Measurements from ENCODE around the gene ALDH1B1. TPM values are rescaled to one million over a fixed set of nuclear protein-coding genes. Genes with fewer than 3 reads are reported as not detected.
"Not testable (repeated sequence)": the region's sequence is repeated elsewhere in the genome, so short reads cannot be mapped to it uniquely, and the experiment has no call there.

The ALDH1B1 gene
- total and polyA plus RNA-seq, 7 donors: 24.9 to 120 (median 46.9) TPM

- DNase-seq: no peak
- intact Hi-C loops (cut with DNase I): loop anchor here (10.0 kb wide), 4 partner anchors 491 to 991 kb away; partner anchors contain the start of genes POLR1E (in 1 of the 2) and SLC25A51 (in 1 of the 2)
- 94 to 95% (median 95%) methylated on average over 30 of the region's 30 CpGs for WGBS, 3 donors
- Histone ChIP-seq H3K4me3 (no peak overlapping the region), H3K27ac (no peak overlapping the region), H3K4me1 (peaks cover 14% of the 10 kb centered on the region), H3K27me3 (ENCODE audit: insufficient read depth in 3 of 3, low read length in 2 of 3) (no peaks in the 10 kb centered on the region), H3K36me3 (ENCODE audit: insufficient read depth in 1 of 2, low read depth in 1 of 2) (peaks cover 8 to 30% of the 10 kb centered on the region in 2 donors), H3K9me3 (no peaks in the 10 kb centered on the region)
- no peak for ATAC-seq
- TF ChIP-seq, protein P1, sequence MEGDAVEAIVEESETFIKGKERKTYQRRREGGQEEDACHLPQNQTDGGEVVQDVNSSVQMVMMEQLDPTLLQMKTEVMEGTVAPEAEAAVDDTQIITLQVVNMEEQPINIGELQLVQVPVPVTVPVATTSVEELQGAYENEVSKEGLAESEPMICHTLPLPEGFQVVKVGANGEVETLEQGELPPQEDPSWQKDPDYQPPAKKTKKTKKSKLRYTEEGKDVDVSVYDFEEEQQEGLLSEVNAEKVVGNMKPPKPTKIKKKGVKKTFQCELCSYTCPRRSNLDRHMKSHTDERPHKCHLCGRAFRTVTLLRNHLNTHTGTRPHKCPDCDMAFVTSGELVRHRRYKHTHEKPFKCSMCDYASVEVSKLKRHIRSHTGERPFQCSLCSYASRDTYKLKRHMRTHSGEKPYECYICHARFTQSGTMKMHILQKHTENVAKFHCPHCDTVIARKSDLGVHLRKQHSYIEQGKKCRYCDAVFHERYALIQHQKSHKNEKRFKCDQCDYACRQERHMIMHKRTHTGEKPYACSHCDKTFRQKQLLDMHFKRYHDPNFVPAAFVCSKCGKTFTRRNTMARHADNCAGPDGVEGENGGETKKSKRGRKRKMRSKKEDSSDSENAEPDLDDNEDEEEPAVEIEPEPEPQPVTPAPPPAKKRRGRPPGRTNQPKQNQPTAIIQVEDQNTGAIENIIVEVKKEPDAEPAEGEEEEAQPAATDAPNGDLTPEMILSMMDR (IDR thresholded peaks at IDR 0.05): no peak
These were observed 3.3 kb downstream of the ALDH1B1 start for GRCh38 chr9:38395653-38396370.

DNA sequence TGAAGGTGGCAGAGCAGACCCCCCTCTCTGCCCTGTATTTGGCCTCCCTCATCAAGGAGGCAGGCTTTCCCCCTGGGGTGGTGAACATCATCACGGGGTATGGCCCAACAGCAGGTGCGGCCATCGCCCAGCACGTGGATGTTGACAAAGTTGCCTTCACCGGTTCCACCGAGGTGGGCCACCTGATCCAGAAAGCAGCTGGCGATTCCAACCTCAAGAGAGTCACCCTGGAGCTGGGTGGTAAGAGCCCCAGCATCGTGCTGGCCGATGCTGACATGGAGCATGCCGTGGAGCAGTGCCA lies 3.8 kb downstream of the ALDH1B1 start:
- Histone ChIP-seq H3K27ac (no peak overlapping the region), H3K36me3 (ENCODE audit: insufficient read depth in 1 of 2, low read depth in 1 of 2) (peaks cover 8 to 30% of the 10 kb centered on the region in 2 donors), H3K9me3 (no peaks in the 10 kb centered on the region), H3K4me3 (no peak overlapping the region), H3K27me3 (ENCODE audit: insufficient read depth in 3 of 3, low read length in 2 of 3) (no peaks in the 10 kb centered on the region), H3K4me1 (peaks cover 14% of the 10 kb centered on the region)
- ATAC-seq (no peak), DNase-seq (no peak)
- 84 to 87% (median 86%) methylated on average over 10 of the region's 10 CpGs for WGBS, 3 donors
- TF ChIP-seq, protein P1 (IDR thresholded peaks at IDR 0.05): no peak
- intact Hi-C loops (cut with DNase I): loop anchor here (10.0 kb wide), 4 partner anchors 492 to 992 kb away; partner anchors contain the start of genes POLR1E (in 1 of the 2) and SLC25A51 (in 1 of the 2)

- H3K27me3 ChIP-seq (ENCODE audit: insufficient read depth in 3 of 3, low read length in 2 of 3); H3K4me3 ChIP-seq; ATAC-seq; H3K27ac ChIP-seq; H3K4me1 ChIP-seq; H3K9me3 ChIP-seq; DNase-seq: not testable (repeated sequence)
- peaks cover 8 to 30% of the 10 kb centered on the region in 2 donors for H3K36me3 ChIP-seq (ENCODE audit: insufficient read depth in 1 of 2, low read depth in 1 of 2)
- intact Hi-C loops (cut with DNase I): loop anchor here (10.0 kb wide), 4 partner anchors 494 to 994 kb away; partner anchors contain the start of genes POLR1E (in 1 of the 2) and SLC25A51 (in 1 of the 2)
- WGBS, 3 donors: 39 to 90% (median 86%) methylated on average over 1 of the region's 1 CpG
These were observed 6.7 kb downstream of the ALDH1B1 start for GRCh38 chr9:38399191-38399590.

DNA sequence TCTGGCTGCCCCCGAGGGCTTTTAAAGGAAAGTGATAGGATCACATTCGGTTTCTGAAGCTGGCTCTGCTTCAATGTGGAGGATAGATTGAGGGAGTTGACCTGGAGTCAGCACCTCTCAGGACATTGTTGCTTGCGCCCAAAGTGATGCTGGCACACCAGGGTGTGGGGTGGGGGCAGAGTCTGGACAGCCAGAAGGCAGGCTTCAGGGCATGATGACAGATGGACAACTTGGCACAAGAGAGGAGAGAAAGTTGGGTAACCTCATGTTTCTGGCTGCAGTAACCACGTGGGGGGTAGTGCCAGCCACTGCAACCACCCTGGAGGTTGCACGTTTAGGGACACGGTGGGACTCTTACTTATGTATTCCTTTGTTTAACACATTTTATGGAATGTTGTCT lies 9.5 kb downstream of the ALDH1B1 start:
- H3K4me1 ChIP-seq: no peaks in the 10 kb centered on the region
- H3K27ac ChIP-seq: no peak overlapping the region
- TF ChIP-seq, protein P1 (IDR thresholded peaks at IDR 0.05): no peak
- peaks cover 0 to 16% of the 10 kb centered on the region in 2 donors for H3K36me3 ChIP-seq (ENCODE audit: insufficient read depth in 1 of 2, low read depth in 1 of 2)
- intact Hi-C loops (cut with DNase I): no loop called here
- DNase-seq (no peak), ATAC-seq (no peak)
- no peaks in the 10 kb centered on the region for H3K9me3 ChIP-seq
- 48 to 68% (median 59%) methylated on average over 6 of the region's 6 CpGs for WGBS, 3 donors
- no peak overlapping the region for H3K4me3 ChIP-seq
- H3K27me3 ChIP-seq (ENCODE audit: insufficient read depth in 3 of 3, low read length in 2 of 3): peaks cover 0 to 13% (median 0%) of the 10 kb centered on the region in 3 donors

GRCh38 chr9:38404314-38404713 lies 11.8 kb downstream of the ALDH1B1 start:
- intact Hi-C loops (cut with DNase I): no loop called here
- DNase-seq: no peak
- H3K27me3 ChIP-seq (ENCODE audit: insufficient read depth in 3 of 3, low read length in 2 of 3): peaks cover 0 to 13% (median 0%) of the 10 kb centered on the region in 3 donors
- H3K36me3 ChIP-seq (ENCODE audit: insufficient read depth in 1 of 2, low read depth in 1 of 2): no peaks in the 10 kb centered on the region
- H3K9me3 ChIP-seq: no peaks in the 10 kb centered on the region
- no peak for ATAC-seq
- no peaks in the 10 kb centered on the region for H3K4me1 ChIP-seq
- TF ChIP-seq, protein P1 (IDR thresholded peaks at IDR 0.05): no peak
- no peak overlapping the region for H3K27ac ChIP-seq
- H3K4me3 ChIP-seq: no peak overlapping the region
- 46 to 56% (median 50%) methylated on average over 6 of the region's 6 CpGs for WGBS, 3 donors
